WI38 (cell line): ENCODE results near the gene ZNF311.
A peak's percentile ranks its signal among the peaks of the same experiment; 100 is the strongest.
"Not testable (repeated sequence)": the region's sequence is repeated elsewhere in the genome, so short reads cannot be mapped to it uniquely, and the experiment has no call there.

Source experiments
- H3K4me3 ChIP-seq: 2 replicates; pipeline ENCODE4 v1.5.1; 2011; ENCODE audit warnings: low read depth, mild to moderate bottlenecking, control low read depth, low read length
- CTCF ChIP-seq: IDR thresholded peaks from 2 replicates; pipeline ENCODE4 v1.5.1; 2012; ENCODE audit warnings: low read depth, mild to moderate bottlenecking, control low read depth, low read length

The ZNF311 gene

GRCh38 chr6:28956331-28956730 lies 48.8 kb downstream of the ZNF311 start:
- H3K4me3 ChIP-seq, result no peak overlapping the region
- no peak for TF ChIP-seq CTCF

- no peak for TF ChIP-seq CTCF
- peak overlapping the region; percentile 69 for H3K4me3 ChIP-seq
Observed at GRCh38 chr6:28953585-28954258, 51.4 kb downstream of the ZNF311 start.

- H3K4me3 ChIP-seq, result peak overlapping the region; percentile 69
- no peak for TF ChIP-seq CTCF
Observed at GRCh38 chr6:28953039-28953584, 52.0 kb downstream of the ZNF311 start.

GRCh38 chr6:28949656-28950195 lies 55.4 kb downstream of the ZNF311 start:
- H3K4me3 ChIP-seq, result not testable (repeated sequence)

GRCh38 chr6:28948782-28949486 lies 56.2 kb downstream of the ZNF311 start:
- H3K4me3 ChIP-seq, result no peak overlapping the region
- no peak for TF ChIP-seq CTCF

GRCh38 chr6:28947831-28948270 lies 57.3 kb downstream of the ZNF311 start:
- TF ChIP-seq CTCF, result no peak
- H3K4me3 ChIP-seq, result no peak overlapping the region

- no peak overlapping the region for H3K4me3 ChIP-seq
- no peak for TF ChIP-seq CTCF
Observed at GRCh38 chr6:28947067-28947765, 57.9 kb downstream of the ZNF311 start.
